ENCODE data around the gene ISLR. TPM values are rescaled to one million over a fixed set of nuclear protein-coding genes. Genes with fewer than 3 reads are reported as not detected.

Gene ISLR
- total RNA-seq, 1 experiment from 2014 or later, result 0.12 TPM

DNA sequence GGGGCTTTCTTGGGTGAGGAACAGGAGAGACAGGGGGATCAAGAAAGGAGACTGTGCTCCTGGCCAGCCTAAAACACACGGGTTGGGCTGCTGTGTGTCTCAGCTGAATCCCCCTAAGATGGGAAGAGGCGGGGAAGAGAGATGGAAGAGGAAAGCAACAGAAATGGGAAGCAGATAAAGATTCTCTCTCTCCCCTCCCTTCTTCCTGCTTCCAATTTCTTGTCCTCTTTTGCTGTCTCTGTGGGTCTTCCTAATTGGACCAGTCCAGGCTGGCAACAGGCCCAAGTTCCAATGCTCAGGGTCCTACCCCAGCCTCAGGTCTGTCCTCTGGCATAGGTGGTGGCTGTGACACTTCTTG lies 36.0 kb upstream of the ISLR start:
- Histone ChIP-seq H3K9me2 (ENCODE audit: insufficient read depth) (no peaks in the 10 kb centered on the region), H3K4me3 (replicated peaks in 1 of 2; ENCODE audit: low read depth in 1 of 2, low read length in 2 of 2) (no peak overlapping the region), H3K9me3 (ENCODE audit: control insufficient read depth in 1 of 2, insufficient read depth in 1 of 2, low read depth in 1 of 2, low read length in 2 of 2) (no peaks in the 10 kb centered on the region), H3K27ac (ENCODE audit: low read depth, low read length) (no peak overlapping the region), H2AFZ (ENCODE audit: low read depth, low read length, poor library complexity, severe bottlenecking) (no peak overlapping the region), H3K9ac (ENCODE audit: low read length) (no peak overlapping the region), H4K20me1 (ENCODE audit: insufficient read depth) (no peaks in the 10 kb centered on the region), H3K79me2 (ENCODE audit: insufficient read depth, low read length) (no peaks in the 10 kb centered on the region), H3K27me3 (ENCODE audit: insufficient read depth, low read length) (no peaks in the 10 kb centered on the region), H3K36me3 (ENCODE audit: control insufficient read depth in 1 of 2, insufficient read depth in 2 of 2, low read length in 2 of 2) (no peaks in the 10 kb centered on the region), H3K4me1 (ENCODE audit: control insufficient read depth in 1 of 2, insufficient read depth in 2 of 2, low read length in 2 of 2) (no peaks in the 10 kb centered on the region), H3K4me2 (ENCODE audit: low read length) (no peak overlapping the region)
- BruUV-seq (replicated peaks), result no TSS peak
- ChIA-PET CTCF (no interaction called here), RAD21 (ENCODE audit: low non-redundant PET in 1 of 2, low total read pairs in 2 of 2, uncharacterized antibody in 2 of 2, unreplicated experiment in 2 of 2) (no interaction called here), POLR2A (no interaction called here)
- intact Hi-C loops (cut with micrococcal nuclease), result no loop called here
- DNase-seq (ENCODE audit: low read depth, low spot score) (no peak), ATAC-seq (no peak)
- no peak for TF ChIP-seq SRF (IDR thresholded peaks at IDR 0.05; ENCODE audit: low read depth)
- TF ChIP-seq SIN3A (IDR thresholded peaks at IDR 0.05; ENCODE audit: low read depth), result no peak
- no peak for TF ChIP-seq ZNF274 (IDR thresholded peaks at IDR 0.05; ENCODE audit: low read depth, low read length)
- no peak for TF ChIP-seq EZH2 (IDR thresholded peaks at IDR 0.05)
- no peak for TF ChIP-seq EGR1 (IDR thresholded peaks at IDR 0.05; ENCODE audit: low read depth)

DNA sequence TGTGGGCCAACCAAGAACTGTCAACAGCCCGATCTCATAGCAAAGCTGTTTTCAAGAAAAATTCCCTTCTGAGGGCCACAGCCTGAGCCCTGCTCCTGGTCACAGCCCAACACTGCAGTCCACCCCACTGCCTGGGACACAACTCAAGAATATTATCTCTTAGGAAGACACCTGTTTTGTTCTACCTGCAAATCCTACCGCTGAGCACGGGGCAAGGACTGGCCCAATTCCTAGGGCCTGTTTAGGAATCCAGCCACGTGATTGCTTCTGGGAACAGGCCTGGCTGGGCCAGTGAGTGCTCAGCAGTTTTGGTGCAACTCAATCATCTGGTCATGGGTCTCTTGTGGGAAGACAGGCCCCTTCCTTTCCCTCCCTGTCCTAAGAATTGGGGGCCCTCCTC lies 34.9 kb upstream of the ISLR start:
- H3K27ac ChIP-seq (ENCODE audit: low read depth, low read length), result no peak overlapping the region
- intact Hi-C loops (cut with micrococcal nuclease), result no loop called here
- H4K20me1 ChIP-seq (ENCODE audit: insufficient read depth), result no peaks in the 10 kb centered on the region
- no peak for DNase-seq (ENCODE audit: low read depth, low spot score)
- H3K4me2 ChIP-seq (ENCODE audit: low read length), result no peak overlapping the region
- no peak overlapping the region for H2AFZ ChIP-seq (ENCODE audit: low read depth, low read length, poor library complexity, severe bottlenecking)
- no TSS peak for BruUV-seq (replicated peaks)
- no peaks in the 10 kb centered on the region for H3K79me2 ChIP-seq (ENCODE audit: insufficient read depth, low read length)
- ChIA-PET CTCF (interaction anchor here (1.3 kb wide), 1 partner anchor 169 kb away, joined by 4 read pairs; no protein-coding TSS in a partner anchor), RAD21 (ENCODE audit: low non-redundant PET in 1 of 2, low total read pairs in 2 of 2, uncharacterized antibody in 2 of 2, unreplicated experiment in 2 of 2) (no interaction called here), POLR2A (no interaction called here)
- TF ChIP-seq SIN3A (IDR thresholded peaks at IDR 0.05; ENCODE audit: low read depth), result no peak
- TF ChIP-seq ATF3 (IDR thresholded peaks at IDR 0.05), result no peak
- no peak for TF ChIP-seq EZH2phosphoT487 (IDR thresholded peaks at IDR 0.05; ENCODE audit: borderline replicate concordance)
- no peak for TF ChIP-seq TCF7L2 (IDR thresholded peaks at IDR 0.05; ENCODE audit: borderline replicate concordance, extremely low read depth, insufficient read depth, insufficient read length)
- no peak for TF ChIP-seq CEBPB (IDR thresholded peaks at IDR 0.05; ENCODE audit: low read depth)
- TF ChIP-seq ZFX (IDR thresholded peaks at IDR 0.05), result no peak
- no peak for TF ChIP-seq ZNF274 (IDR thresholded peaks at IDR 0.05; ENCODE audit: low read depth, low read length)
- TF ChIP-seq EZH2 (IDR thresholded peaks at IDR 0.05), result no peak
- TF ChIP-seq SRF (IDR thresholded peaks at IDR 0.05; ENCODE audit: low read depth), result no peak
- TF ChIP-seq RAD21 (IDR thresholded peaks at IDR 0.05; ENCODE audit: low read depth), result no peak
- TF ChIP-seq EGR1 (IDR thresholded peaks at IDR 0.05; ENCODE audit: low read depth), result no peak
- no peaks in the 10 kb centered on the region for H3K36me3 ChIP-seq (ENCODE audit: control insufficient read depth in 1 of 2, insufficient read depth in 2 of 2, low read length in 2 of 2)
- H3K27me3 ChIP-seq (ENCODE audit: insufficient read depth, low read length), result no peaks in the 10 kb centered on the region
- H3K9ac ChIP-seq (ENCODE audit: low read length), result no peak overlapping the region
- no peaks in the 10 kb centered on the region for H3K9me3 ChIP-seq (ENCODE audit: control insufficient read depth in 1 of 2, insufficient read depth in 1 of 2, low read depth in 1 of 2, low read length in 2 of 2)
- no peak overlapping the region for H3K4me3 ChIP-seq (replicated peaks in 1 of 2; ENCODE audit: low read depth in 1 of 2, low read length in 2 of 2)
- H3K4me1 ChIP-seq (ENCODE audit: control insufficient read depth in 1 of 2, insufficient read depth in 2 of 2, low read length in 2 of 2), result no peaks in the 10 kb centered on the region
- ATAC-seq, result no peak
- no peaks in the 10 kb centered on the region for H3K9me2 ChIP-seq (ENCODE audit: insufficient read depth)

Measured in HCT116 (cell line).